CD14-positive monocyte (primary cell): ENCODE data around the gene ARCN1. TPM values are rescaled to one million over a fixed set of nuclear protein-coding genes. Genes with fewer than 3 reads are reported as not detected.

Experiments
- DNase-seq, 3 donors: peaks; one replicate each; pipeline ENCODE4 v3.0.0-alpha.2; 2011 to 2022
- H2AFZ ChIP-seq: 2 replicates; pipeline ENCODE4 v1.6.0; 2012; ENCODE audit warnings: mild to moderate bottlenecking, low read depth, low read length, inconsistent platforms; ENCODE audit not compliant: insufficient read depth, poor library complexity, severe bottlenecking
- H3K27ac ChIP-seq, 2 donors: 1 replicate in 1 of 2; 2 replicates in 1 of 2; pipeline ENCODE4 v1.5.1; 2012 to 2013; ENCODE audit warnings: low read length in 2 of 2, control low read depth in 1 of 2, inconsistent platforms in 1 of 2, low read depth in 1 of 2, mild to moderate bottlenecking in 1 of 2
- H3K27me3 ChIP-seq, 2 donors: one replicate each; pipeline versions ENCODE4 v1.6.0 to v1.6.1; 2011 to 2013; ENCODE audit warnings: low read length in 2 of 2; ENCODE audit not compliant: control insufficient read depth in 2 of 2, insufficient read depth in 2 of 2
- H3K36me3 ChIP-seq, 2 donors: replicated peaks in 1 of 2; 1 replicate in 1 of 2; 2 replicates in 1 of 2; pipeline versions ENCODE4 v1.5.1 to v1.6.1; 2012 to 2013; ENCODE audit warnings: low read length in 2 of 2, control low read depth in 1 of 2, inconsistent platforms in 1 of 2, mild to moderate bottlenecking in 1 of 2; ENCODE audit not compliant: insufficient read depth in 2 of 2, control insufficient read depth in 1 of 2
- H3K4me1 ChIP-seq, 2 donors: 1 replicate in 1 of 2; 2 replicates in 1 of 2; pipeline versions ENCODE4 v1.5.1 to v1.6.1; 2012 to 2013; ENCODE audit warnings: low read length in 2 of 2, control low read depth in 1 of 2, inconsistent platforms in 1 of 2, mild to moderate bottlenecking in 1 of 2, moderate library complexity in 1 of 2; ENCODE audit not compliant: insufficient read depth in 2 of 2, control insufficient read depth in 1 of 2
- H3K4me2 ChIP-seq: replicated peaks from 2 replicates; pipeline ENCODE3; 2012; ENCODE audit warnings: low read length, moderate library complexity, mild to moderate bottlenecking; ENCODE audit not compliant: poor library complexity, severe bottlenecking; ENCODE audit errors: extremely low read depth
- H3K4me3 ChIP-seq, 3 experiments: fragments of 200-600 bp in 1 of 3; sonication (generic) in 1 of 3; replicated peaks in 1 of 3; 1 replicate in 2 of 3; 2 replicates in 1 of 3; pipeline ENCODE4 v1.5.1; 2011 to 2013; ENCODE audit warnings: low read length in 3 of 3, mild to moderate bottlenecking in 3 of 3, control low read depth in 2 of 3, low read depth in 2 of 3, inconsistent platforms in 1 of 3, moderate library complexity in 1 of 3
- H3K79me2 ChIP-seq: 2 replicates; pipeline ENCODE4 v1.6.0; 2012; ENCODE audit warnings: mild to moderate bottlenecking, control low read depth, inconsistent platforms, low read length, moderate library complexity; ENCODE audit not compliant: insufficient read depth
- H3K9ac ChIP-seq: 2 replicates; pipeline ENCODE4 v1.6.0; 2017; ENCODE audit warnings: low read length, mild to moderate bottlenecking; ENCODE audit not compliant: insufficient read depth, poor library complexity, severe bottlenecking
- H3K9me3 ChIP-seq, 2 donors: replicated peaks in 1 of 2; 1 replicate in 1 of 2; 2 replicates in 1 of 2; pipeline versions ENCODE4 v1.5.1 to v1.6.1; 2012 to 2013; ENCODE audit warnings: low read length in 2 of 2, control low read depth in 1 of 2; ENCODE audit not compliant: control insufficient read depth in 1 of 2, insufficient read depth in 1 of 2
- H4K20me1 ChIP-seq: 2 replicates; pipeline ENCODE4 v1.6.0; 2012; ENCODE audit warnings: mild to moderate bottlenecking, low read length, control low read depth, moderate library complexity; ENCODE audit not compliant: insufficient read depth
- H3K27ac Mint-ChIP-seq, 7 donors: one replicate each; pipeline ENCODE4 v1.8.0; 2020; ENCODE audit warnings: mild to moderate bottlenecking in 7 of 7, mixed read lengths in 7 of 7, moderate library complexity in 6 of 7, inconsistent platforms in 2 of 7
- H3K27me3 Mint-ChIP-seq, 3 donors: one replicate each; pipeline ENCODE4 v1.8.0; 2021 to 2022; ENCODE audit warnings: low read depth in 3 of 3, mild to moderate bottlenecking in 3 of 3, mixed read lengths in 3 of 3, moderate library complexity in 3 of 3, inconsistent platforms in 1 of 3
- H3K36me3 Mint-ChIP-seq, 2 donors: one replicate each; pipeline ENCODE4 v1.8.0; 2020; ENCODE audit warnings: mixed read lengths in 2 of 2, inconsistent platforms in 1 of 2, mild to moderate bottlenecking in 1 of 2
- H3K4me1 Mint-ChIP-seq: one replicate; pipeline ENCODE4 v1.8.0; 2020; ENCODE audit warnings: mild to moderate bottlenecking, mixed read lengths
- H3K4me3 Mint-ChIP-seq, 2 donors: one replicate each; pipeline ENCODE4 v1.8.0; 2020; ENCODE audit warnings: mild to moderate bottlenecking in 2 of 2, mixed read lengths in 2 of 2, moderate library complexity in 1 of 2
- H3K9me3 Mint-ChIP-seq, 7 donors: one replicate each; pipeline ENCODE4 v1.8.0; 2020 to 2022; ENCODE audit warnings: mixed read lengths in 7 of 7, mild to moderate bottlenecking in 6 of 7, moderate library complexity in 6 of 7, inconsistent platforms in 2 of 7
- WGBS: methylation state at CpG from one replicate; pipeline ENCODE4 v1.1.5; 2013; ENCODE audit warnings: missing lambda C conversion rate; ENCODE audit not compliant: insufficient coverage; 5-methylcytosine and 5-hydroxymethylcytosine counted together
- intact Hi-C, 2 donors: fragments of 100-400 bp; cut with micrococcal nuclease; formaldehyde crosslinking; loops; one replicate each; pipeline versions ENCODE4 v1.15.0 to v1.15.1; 2023
- polyA plus RNA-seq, 3 donors: library from polyadenylated mRNA; depleted of rRNA in 1 of 3; unstranded in 2 of 3; stranded (reverse) in 1 of 3; fragments of 300-500 nt in 2 of 3; fragments of >200 nt in 1 of 3; fragmentation: Illumina TruSeq in 2 of 3; gene quantifications; 1 replicate in 2 of 3; 2 replicates in 1 of 3; pipeline ENCODE4 v1.2.3, GENCODE V29; 2012 to 2021
- TF ChIP-seq, protein P1 (sequence below): fragments of 200-600 bp; IDR thresholded peaks from one replicate; pipeline ENCODE4 v1.8.0; 2022; ENCODE audit warnings: antibody characterized with exemption, mild to moderate bottlenecking

Gene ARCN1
- polyA plus RNA-seq, 3 donors = 36.1 to 101 (median 79.7) TPM

- peaks cover 23 to 34% (median 28%) of the 10 kb centered on the region in 3 donors for H3K27me3 Mint-ChIP-seq
- H3K36me3 ChIP-seq = peaks cover 0 to 1% of the 10 kb centered on the region in 2 donors
- no peaks in the 10 kb centered on the region for H3K79me2 ChIP-seq
- WGBS = 4% methylated on average over 31 of the region's 31 CpGs
- H2AFZ ChIP-seq = peak overlapping the region; percentile 88
- peak overlapping the region; percentile 92 for H3K4me2 ChIP-seq
- H3K27ac Mint-ChIP-seq = no peak overlapping the region
- H3K9me3 Mint-ChIP-seq = peaks cover 0 to 4% (median 0%) of the 10 kb centered on the region in 7 donors
- H3K4me1 ChIP-seq = peaks cover 12 to 20% of the 10 kb centered on the region in 2 donors
- H4K20me1 ChIP-seq = peaks cover under 1% of the 10 kb centered on the region
- no peak for DNase-seq
- H3K9ac ChIP-seq = peak overlapping the region; percentile 62
- no peak overlapping the region for H3K27ac ChIP-seq
- peaks cover 21% of the 10 kb centered on the region for H3K4me1 Mint-ChIP-seq
- peak overlapping the region in 2 of 3 experiments; percentile 34 to 75 for H3K4me3 ChIP-seq
- intact Hi-C loops = no loop called here
- H3K9me3 ChIP-seq = no peaks in the 10 kb centered on the region
- peaks cover 8 to 22% of the 10 kb centered on the region in 2 donors for H3K27me3 ChIP-seq
- TF ChIP-seq, protein P1, sequence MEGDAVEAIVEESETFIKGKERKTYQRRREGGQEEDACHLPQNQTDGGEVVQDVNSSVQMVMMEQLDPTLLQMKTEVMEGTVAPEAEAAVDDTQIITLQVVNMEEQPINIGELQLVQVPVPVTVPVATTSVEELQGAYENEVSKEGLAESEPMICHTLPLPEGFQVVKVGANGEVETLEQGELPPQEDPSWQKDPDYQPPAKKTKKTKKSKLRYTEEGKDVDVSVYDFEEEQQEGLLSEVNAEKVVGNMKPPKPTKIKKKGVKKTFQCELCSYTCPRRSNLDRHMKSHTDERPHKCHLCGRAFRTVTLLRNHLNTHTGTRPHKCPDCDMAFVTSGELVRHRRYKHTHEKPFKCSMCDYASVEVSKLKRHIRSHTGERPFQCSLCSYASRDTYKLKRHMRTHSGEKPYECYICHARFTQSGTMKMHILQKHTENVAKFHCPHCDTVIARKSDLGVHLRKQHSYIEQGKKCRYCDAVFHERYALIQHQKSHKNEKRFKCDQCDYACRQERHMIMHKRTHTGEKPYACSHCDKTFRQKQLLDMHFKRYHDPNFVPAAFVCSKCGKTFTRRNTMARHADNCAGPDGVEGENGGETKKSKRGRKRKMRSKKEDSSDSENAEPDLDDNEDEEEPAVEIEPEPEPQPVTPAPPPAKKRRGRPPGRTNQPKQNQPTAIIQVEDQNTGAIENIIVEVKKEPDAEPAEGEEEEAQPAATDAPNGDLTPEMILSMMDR = no peak
- H3K4me3 Mint-ChIP-seq = peak overlapping the region; percentile 71 to 83
- H3K36me3 Mint-ChIP-seq = peaks cover 6 to 13% of the 10 kb centered on the region in 2 donors
Observed at GRCh38 chr11:118530180-118530682, 42.0 kb upstream of the ARCN1 start.

DNA sequence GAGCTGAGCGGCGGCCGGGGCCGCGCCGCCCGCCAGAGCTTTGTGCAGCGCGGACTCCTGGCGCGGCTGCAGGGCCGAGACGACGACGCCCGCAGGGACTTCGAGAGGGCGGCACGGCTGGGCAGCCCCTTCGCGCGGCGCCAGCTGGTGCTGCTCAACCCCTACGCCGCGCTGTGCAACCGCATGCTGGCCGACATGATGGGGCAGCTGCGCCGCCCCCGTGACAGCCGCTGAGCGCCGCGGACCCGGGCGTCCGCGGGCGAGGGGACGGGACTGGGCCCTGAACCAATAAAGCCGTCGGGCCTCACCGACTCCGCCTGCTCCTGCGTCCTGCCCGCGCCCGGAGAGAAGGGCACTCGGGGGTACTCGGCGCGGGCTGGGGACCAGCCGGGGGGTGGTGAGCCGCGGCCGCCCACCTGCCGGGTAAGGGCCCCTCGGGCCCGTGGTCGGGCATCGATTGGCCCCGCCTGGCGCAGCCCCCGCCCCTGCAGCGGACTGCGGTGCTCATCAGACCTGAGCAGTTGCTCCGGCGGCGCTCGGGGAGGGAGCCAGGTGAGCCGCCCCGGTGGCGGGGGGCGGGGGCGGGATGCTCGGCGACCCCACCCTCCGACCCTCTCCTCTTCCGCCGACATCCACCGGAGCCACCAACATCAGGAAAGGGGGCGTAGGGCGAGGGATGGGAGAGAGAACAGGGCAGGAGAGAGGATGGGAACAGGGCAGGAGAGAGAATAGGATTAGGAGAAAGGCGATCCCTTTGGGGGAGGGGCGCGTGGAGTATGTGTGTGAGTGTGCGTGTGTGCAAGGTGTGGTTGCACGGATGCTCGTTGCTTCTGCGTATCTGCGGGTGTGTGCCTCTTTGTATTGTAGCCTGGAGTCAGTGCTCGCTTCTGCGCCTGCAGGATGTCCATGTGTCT is 41.3 kb upstream of the ARCN1 start, which contains the start of gene TMEM25:
TSS of gene TMEM25 (plus strand) at position 510 of the 914 bp plus-strand sequence. CDS start 610 bp downstream, outside the sequence.
- H3K4me1 ChIP-seq = peaks cover 10 to 19% of the 10 kb centered on the region in 2 donors
- peak within 1 kb of the TSS; percentile 62 for H3K9ac ChIP-seq
- Mint-ChIP-seq H3K4me1 (peaks cover 19% of the 10 kb centered on the region), H3K27me3 (peaks cover 23 to 34% (median 28%) of the 10 kb centered on the region in 3 donors), H3K36me3 (peaks cover 4 to 11% of the 10 kb centered on the region in 2 donors), H3K27ac (peak within 1 kb of the TSS in 1 of 7 donors; percentile 54), H3K4me3 (peak within 1 kb of the TSS; percentile 77 to 92), H3K9me3 (peaks cover 0 to 4% (median 0%) of the 10 kb centered on the region in 7 donors)
- H3K79me2 ChIP-seq = no peaks in the 10 kb centered on the region
- peak within 1 kb of the TSS; percentile 92 for H3K4me2 ChIP-seq
- peak within 1 kb of the TSS; percentile 2 to 75 (median 34) for H3K4me3 ChIP-seq
- peak within 1 kb of the TSS; percentile 88 for H2AFZ ChIP-seq
- no peaks in the 10 kb centered on the region for H3K9me3 ChIP-seq
- TF ChIP-seq, protein P1 = no peak
- intact Hi-C loops = no loop called here
- DNase-seq = peak; percentile 4 to 25 (median 12)
- WGBS = under 1% methylated on average over 85 of the region's 94 CpGs
- peaks cover 8 to 22% of the 10 kb centered on the region in 2 donors for H3K27me3 ChIP-seq
- no peak within 1 kb of the TSS for H3K27ac ChIP-seq
- H3K36me3 ChIP-seq = no peaks in the 10 kb centered on the region
- H4K20me1 ChIP-seq = no peaks in the 10 kb centered on the region
